HL-60/S4 treated with phorbol 12-myristate 13-acetate at 8.2 ng/mL for 4 days and 3 days (cell line): ENCODE results near the gene PTPDC1.
"Not testable (repeated sequence)": the region's sequence is repeated elsewhere in the genome, so short reads cannot be mapped to it uniquely, and the experiment has no call there.

Source experiments
- in situ Hi-C: fragments of 300-500 bp; cut with MboI; formaldehyde crosslinking; loops from 2 replicates; pipeline ENCODE4 v1.15.0; 2022; ENCODE audit warnings: low sequenced_read_pairs

PTPDC1 gene

GRCh38 chr9:94086486-94087345, 2.5 kb downstream of the PTPDC1 start:
- in situ Hi-C loops: no loop called here

- in situ Hi-C loops: not testable (repeated sequence)
Measured at GRCh38 chr9:94094219-94095145, 10.2 kb downstream of the PTPDC1 start.

GRCh38 chr9:94096819-94097577, 12.7 kb downstream of the PTPDC1 start:
- in situ Hi-C loops: no loop called here

DNA sequence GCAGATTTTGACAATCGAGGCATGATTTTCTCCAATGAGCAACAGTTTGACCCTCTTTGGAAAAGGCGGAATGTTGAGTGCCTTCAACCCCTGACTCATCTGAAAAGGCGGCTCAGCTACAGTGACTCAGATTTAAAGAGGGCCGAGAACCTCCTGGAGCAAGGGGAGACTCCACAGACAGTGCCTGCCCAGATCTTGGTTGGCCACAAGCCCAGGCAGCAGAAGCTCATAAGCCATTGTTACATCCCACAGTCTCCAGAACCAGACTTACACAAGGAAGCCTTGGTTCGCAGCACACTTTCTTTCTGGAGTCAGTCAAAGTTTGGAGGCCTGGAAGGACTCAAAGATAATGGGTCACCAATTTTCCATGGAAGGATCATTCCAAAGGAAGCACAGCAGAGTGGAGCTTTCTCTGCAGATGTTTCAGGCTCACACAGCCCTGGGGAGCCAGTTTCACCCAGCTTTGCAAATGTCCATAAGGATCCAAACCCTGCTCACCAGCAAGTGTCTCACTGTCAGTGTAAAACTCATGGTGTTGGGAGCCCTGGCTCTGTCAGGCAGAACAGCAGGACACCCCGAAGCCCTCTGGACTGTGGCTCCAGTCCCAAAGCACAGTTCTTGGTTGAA, 13.6 kb downstream of the PTPDC1 start:
- in situ Hi-C loops: no loop called here

GRCh38 chr9:94100152-94100879, 16.1 kb downstream of the PTPDC1 start:
- in situ Hi-C loops: no loop called here

DNA sequence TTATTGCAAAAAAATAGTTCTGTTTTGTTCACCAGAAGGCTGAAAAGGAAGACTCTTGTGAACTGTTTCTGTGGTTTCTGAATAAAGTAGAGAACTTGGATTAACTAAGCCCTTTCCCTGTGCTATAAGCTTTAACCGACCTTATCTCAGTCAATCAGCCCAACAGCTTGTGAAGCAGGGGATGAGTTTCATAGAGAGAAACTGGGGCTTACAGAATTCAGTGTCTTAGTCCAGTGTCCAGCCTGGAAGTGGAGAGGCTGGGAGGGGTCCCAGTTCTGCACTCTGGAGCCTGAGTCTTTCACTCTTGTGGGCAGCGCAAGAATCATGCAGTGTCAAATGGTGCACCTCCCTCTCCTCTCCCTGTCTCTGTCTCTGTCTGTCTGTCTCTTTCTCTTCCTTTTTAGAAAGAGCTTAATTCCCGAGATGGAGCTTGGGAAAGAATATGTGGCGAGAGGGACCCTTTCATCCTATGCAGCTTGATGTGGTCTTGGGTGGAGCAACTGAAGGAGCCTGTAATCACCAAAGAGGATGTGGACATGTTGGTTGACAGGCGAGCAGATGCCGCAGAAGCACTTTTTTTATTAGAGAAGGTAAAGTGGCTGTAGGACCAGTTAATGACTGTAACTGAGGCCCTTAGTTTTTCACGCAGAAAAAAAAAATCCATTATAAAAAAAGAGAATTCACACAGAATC, 17.0 kb downstream of the PTPDC1 start:
- in situ Hi-C loops: no loop called here

GRCh38 chr9:94108584-94108983, 24.3 kb downstream of the PTPDC1 start:
- in situ Hi-C loops: no loop called here

- in situ Hi-C loops: no loop called here
Measured at GRCh38 chr9:94110821-94111252, 26.6 kb downstream of the PTPDC1 start.

DNA sequence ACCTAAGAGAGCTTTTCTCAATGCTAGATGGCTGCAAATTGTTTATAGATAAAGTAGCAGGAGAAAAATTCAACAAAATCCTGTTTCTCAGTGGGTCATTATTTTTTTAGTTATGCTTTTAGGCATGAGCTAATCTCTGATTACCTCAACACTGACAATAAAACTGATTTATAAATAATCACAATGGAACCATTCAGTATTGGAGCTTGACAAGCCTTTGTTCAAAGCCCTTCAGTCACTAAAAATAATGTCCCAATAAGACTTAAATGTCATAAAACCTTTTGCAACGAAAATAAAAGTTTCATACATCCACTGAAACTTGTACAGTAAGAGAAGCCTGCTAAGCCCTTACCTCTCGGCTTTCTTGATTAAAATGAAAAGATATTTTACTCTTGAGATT, 27.2 kb downstream of the PTPDC1 start:
- in situ Hi-C loops: no loop called here

DNA sequence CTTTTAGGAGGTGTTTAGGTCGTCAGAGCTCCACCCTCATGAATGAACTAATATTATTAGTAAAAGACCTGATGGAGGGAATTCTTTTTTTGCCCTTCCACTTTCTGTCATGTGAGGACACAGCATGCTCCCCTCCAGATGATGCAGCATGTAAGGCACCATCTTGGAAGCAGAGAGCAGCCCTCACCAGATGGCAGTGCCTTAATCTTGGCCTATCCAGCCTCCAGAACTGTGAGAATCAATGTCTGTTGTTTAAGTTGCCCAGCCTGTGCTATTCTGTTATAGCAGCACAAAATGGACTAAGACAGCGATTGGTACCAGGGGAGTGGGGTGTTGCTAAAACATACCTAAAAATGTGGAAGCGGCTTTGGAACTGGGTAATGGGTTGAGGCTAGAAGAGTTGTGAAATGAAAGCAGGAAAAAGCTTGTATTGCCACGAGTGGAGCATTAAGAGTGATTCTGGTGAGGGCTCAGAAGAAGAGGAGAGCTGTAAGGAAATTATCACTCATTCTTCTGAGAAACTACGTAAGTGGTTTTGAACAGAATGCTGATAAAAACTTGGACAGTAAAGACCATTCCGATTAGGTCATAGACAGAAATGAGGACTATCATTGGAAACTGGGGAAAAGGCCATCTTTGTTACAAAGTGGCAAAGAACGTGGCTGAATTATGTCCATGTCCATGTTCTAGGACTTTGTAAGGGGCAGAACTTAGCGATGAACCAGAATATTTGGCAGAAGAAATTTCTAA, 28.6 kb downstream of the PTPDC1 start:
- in situ Hi-C loops: no loop called here

DNA sequence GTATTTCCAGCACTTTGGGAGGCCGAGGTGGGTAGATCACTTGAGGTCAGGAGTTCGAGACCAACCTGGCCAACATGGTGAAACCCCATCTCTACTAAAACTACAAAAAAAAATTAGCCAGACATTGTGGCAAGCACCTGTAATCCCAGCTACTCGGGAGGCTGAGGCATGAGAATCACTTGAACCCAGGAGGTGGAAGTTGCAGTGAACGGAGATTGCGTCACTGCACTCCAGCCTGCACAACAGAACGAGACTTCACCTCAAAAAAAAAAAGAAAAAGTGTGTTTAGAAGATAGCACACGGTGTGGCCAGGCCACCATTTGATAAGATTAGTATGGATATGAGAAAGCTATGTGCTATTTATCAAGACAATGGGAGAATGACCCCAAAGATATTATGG, 35.8 kb downstream of the PTPDC1 start:
- in situ Hi-C loops: not testable (repeated sequence)

DNA sequence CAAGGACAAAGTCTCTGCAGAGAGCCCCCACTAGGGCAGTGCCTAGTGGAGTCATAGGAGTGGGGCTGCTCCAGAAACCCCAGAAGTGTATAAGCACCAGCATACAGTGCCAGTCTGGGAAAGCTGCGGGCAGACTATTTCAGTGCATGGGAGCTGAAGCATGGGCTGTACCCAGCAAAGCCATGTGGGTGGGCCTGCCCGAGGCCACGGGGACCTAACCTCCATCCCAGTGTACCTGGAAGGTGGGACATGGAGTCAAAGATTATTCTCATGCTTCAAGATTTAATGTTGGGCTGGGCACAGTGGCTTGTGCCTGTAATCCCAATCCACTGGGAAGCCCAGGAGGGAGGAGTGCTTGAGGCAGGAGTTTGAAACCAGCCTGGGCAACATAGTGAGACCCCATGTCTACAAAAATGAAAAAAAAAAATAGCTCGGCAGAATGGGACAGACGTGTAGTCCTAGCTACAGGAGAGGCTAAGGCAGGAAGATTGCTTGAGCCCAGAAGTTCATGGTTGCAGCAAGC, 36.7 kb downstream of the PTPDC1 start:
- in situ Hi-C loops: no loop called here

GRCh38 chr9:94126844-94127243, 42.6 kb downstream of the PTPDC1 start:
- in situ Hi-C loops: no loop called here

- in situ Hi-C loops: no loop called here
Measured at GRCh38 chr9:94127806-94128205, 43.5 kb downstream of the PTPDC1 start.

DNA sequence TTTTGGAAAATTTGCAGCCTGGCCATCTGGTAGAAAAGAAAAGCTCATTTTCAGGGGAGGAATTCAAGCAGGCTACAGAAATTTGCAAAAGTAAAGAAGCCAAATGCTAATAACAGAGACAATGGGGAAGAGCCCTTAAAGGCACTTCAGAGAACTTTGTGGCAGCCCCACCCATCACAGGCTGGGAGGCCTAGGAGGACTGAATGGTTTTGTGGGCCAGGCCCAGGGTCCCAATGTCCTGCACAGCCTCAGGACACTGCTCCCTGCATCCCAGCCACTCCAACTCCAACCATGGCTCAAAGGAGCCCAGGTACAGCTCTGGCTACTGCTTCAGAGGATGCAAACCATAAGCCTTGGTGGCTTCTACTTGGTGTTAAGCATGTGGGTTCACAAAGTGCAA, 44.3 kb downstream of the PTPDC1 start:
- in situ Hi-C loops: no loop called here

- in situ Hi-C loops: no loop called here
Measured at GRCh38 chr9:94134629-94135028, 50.4 kb downstream of the PTPDC1 start.

DNA sequence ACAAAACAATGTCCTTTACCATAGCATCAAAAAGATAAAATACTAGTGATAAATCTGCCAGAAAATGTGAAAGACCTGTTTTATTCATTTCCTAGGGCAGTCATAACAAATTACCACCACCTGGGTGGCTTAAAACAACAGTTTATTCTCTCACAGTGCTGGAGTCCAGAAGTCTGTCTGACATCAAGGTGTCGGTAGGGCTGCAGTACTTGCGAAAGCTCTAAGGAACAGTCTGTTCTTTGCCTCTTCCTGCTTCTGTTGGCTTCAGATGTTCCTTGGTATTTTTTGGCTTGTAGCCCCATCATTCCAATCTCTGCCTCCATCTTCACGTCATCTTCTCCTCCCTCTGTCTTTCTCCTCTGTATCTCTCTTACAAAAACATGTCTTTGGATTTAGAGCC, 51.0 kb downstream of the PTPDC1 start:
- in situ Hi-C loops: no loop called here

GRCh38 chr9:94139672-94140417, 55.6 kb downstream of the PTPDC1 start:
- in situ Hi-C loops: no loop called here
